Suprapubic skin (tissue), 4 donors: ENCODE results near the gene DAB2IP. TPM values are rescaled to one million over a fixed set of nuclear protein-coding genes. Genes with fewer than 3 reads are reported as not detected.

Experiments used
- DNase-seq, 2 donors: peaks; one replicate each; pipeline ENCODE4 v3.0.0-alpha.2; 2019; ENCODE audit warnings: low spot score in 2 of 2
- H3K27ac ChIP-seq: fragments of 200-600 bp; sonication (generic); one replicate; pipeline ENCODE4 v1.5.1; 2019
- H3K27me3 ChIP-seq: fragments of 200-600 bp; sonication (generic); one replicate; pipeline ENCODE4 v1.5.1; 2019
- H3K36me3 ChIP-seq: fragments of 200-600 bp; sonication (generic); one replicate; pipeline ENCODE4 v1.5.1; 2019
- H3K4me1 ChIP-seq: fragments of 200-600 bp; sonication (generic); one replicate; pipeline ENCODE4 v1.5.1; 2019
- H3K4me3 ChIP-seq: fragments of 200-600 bp; sonication (generic); one replicate; pipeline ENCODE4 v1.5.1; 2019; ENCODE audit warnings: mild to moderate bottlenecking
- H3K9me3 ChIP-seq: fragments of 200-600 bp; sonication (generic); one replicate; pipeline ENCODE4 v1.5.1; 2019
- CTCF ChIP-seq, 2 donors: fragments of 200-600 bp in 1 of 2; fragments of 450-650 bp in 1 of 2; sonication (generic) in 1 of 2; IDR thresholded peaks; one replicate each; pipeline ENCODE4 v1.5.1; 2016 to 2019; ENCODE audit warnings: antibody characterized with exemption in 2 of 2, mild to moderate bottlenecking in 1 of 2, moderate library complexity in 1 of 2
- EP300 ChIP-seq: sonication (generic); formaldehyde crosslinking; IDR thresholded peaks from one replicate; pipeline ENCODE4 v1.6.1; 2017; ENCODE audit warnings: antibody characterized with exemption
- POLR2A ChIP-seq, 2 donors: fragments of 450-650 bp; IDR thresholded peaks; one replicate each; pipeline ENCODE4 v1.6.1; 2017; ENCODE audit warnings: antibody characterized with exemption in 2 of 2, mild to moderate bottlenecking in 2 of 2, moderate library complexity in 2 of 2
- POLR2AphosphoS5 ChIP-seq, 3 donors: sonication (generic); formaldehyde crosslinking; IDR thresholded peaks; one replicate each; pipeline ENCODE4 v1.6.1; 2017; ENCODE audit warnings: antibody characterized with exemption in 3 of 3
- WGBS: methylation state at CpG from one replicate; pipeline ENCODE4 v1.1.5; 2018; 5-methylcytosine and 5-hydroxymethylcytosine counted together
- total RNA-seq, 4 donors: library from RNA; depleted of rRNA; stranded (reverse); fragments of >200 nt; gene quantifications; one replicate each; pipeline ENCODE4 v1.1.0, GENCODE V29; 2016

The DAB2IP gene
- total RNA-seq, 4 donors from 2014 or later: 47.6 to 55.6 (median 50.3) TPM

- Histone ChIP-seq H3K36me3 (no peaks in the 10 kb centered on the region), H3K27ac (peak overlapping the region; percentile 85), H3K4me1 (peaks cover 61% of the 10 kb centered on the region), H3K4me3 (peak overlapping the region; percentile 51), H3K9me3 (no peaks in the 10 kb centered on the region), H3K27me3 (no peaks in the 10 kb centered on the region)
- DNase-seq: no peak
- TF ChIP-seq CTCF (IDR thresholded peaks at IDR 0.05) (peak in 1 of 2 donors; percentile 21), POLR2A (IDR thresholded peaks at IDR 0.05) (no peak), POLR2AphosphoS5 (IDR thresholded peaks at IDR 0.05) (no peak), EP300 (no peak)
- 52% methylated on average over 9 of the region's 9 CpGs for WGBS
Observed at GRCh38 chr9:121735065-121735792, 83.8 kb downstream of the DAB2IP start.

DNA sequence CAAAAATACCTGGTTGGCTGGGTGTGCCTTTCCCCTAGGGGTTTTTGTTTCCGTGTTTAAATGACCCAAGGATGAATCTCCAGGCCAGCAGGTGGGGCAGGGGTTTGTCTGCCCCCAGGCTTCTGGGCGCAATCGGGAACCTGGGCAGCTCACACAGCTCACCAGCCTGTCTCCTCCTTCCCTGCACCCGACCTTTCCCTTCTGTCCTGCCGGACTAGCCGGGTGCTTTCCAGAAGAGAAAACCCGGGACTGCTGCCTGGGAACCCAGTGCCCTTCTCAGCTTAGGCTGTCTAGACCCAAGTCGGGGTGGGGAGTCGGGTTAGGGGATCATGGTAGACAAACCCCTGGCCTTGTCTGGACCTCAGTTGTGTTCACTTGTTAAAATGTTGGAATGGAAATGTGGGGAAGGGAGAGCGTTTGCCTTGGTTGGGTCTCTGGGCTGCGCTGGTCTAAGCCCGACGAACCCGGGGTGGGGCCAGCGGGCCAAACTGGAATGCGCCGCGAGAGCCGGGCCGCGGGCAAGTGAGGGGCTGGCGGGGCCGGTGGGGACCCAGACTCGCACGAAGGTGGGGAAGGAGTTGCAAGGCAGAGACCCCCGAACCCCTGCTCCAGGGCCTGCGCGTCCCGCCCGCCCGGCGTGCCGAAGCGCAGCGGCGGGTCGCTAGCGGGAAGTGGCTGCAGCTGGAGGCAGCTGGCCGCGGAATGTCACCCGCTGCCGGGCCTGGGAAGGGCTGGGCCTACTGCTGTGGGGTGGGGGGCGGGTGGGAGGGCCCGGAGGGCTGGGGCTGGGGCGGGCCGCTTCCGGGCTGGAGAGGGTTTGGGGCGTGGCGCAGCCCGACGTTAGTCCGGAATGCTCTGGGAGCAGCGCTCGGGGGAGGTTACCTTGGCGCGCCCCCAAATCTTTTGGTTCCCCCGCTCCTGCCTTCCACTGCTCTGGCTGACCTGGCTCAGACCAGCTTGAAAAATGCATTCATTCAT, 84.6 kb downstream of the DAB2IP start:
- Histone ChIP-seq H3K4me1 (peaks cover 66% of the 10 kb centered on the region), H3K27ac (peak overlapping the region; percentile 85), H3K4me3 (peak overlapping the region; percentile 51), H3K9me3 (no peaks in the 10 kb centered on the region), H3K36me3 (no peaks in the 10 kb centered on the region), H3K27me3 (no peaks in the 10 kb centered on the region)
- TF ChIP-seq POLR2AphosphoS5 (IDR thresholded peaks at IDR 0.05) (no peak), EP300 (no peak), CTCF (IDR thresholded peaks at IDR 0.05) (no peak), POLR2A (IDR thresholded peaks at IDR 0.05) (peak in 1 of 2 donors; percentile 15)
- DNase-seq: peak; percentile 88 to 92
- 7% methylated on average over 4 of the region's 57 CpGs for WGBS

DNA sequence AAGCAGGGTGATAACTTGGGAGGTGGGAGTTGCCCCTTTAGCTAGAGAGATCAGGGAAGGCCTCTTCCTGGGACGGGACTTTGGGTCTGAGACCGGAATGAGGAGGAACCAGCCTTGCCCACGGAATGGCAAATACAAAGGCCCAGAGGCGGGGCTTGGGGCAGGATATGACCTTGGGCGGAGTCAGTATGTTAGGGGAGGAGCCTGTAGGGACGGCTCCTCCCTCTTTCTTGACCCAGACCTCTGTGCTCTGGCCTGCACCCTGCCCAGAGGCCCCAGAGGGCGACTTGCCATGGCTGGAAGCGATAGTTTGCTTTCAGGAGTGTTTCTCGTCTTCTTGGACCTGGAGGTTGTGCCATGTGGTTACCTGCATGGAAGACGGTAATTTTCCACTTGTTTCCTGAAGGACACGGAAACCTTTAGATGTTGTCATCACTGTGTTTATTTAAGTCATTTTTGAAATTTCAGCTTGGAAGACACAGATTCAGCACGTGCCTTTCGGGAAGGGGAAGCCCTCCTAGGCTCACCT, 85.6 kb downstream of the DAB2IP start:
- WGBS: 66% methylated on average over 13 of the region's 13 CpGs
- H3K36me3 ChIP-seq: no peaks in the 10 kb centered on the region
- H3K4me3 ChIP-seq: peak overlapping the region; percentile 51
- H3K9me3 ChIP-seq: no peaks in the 10 kb centered on the region
- TF ChIP-seq POLR2A (IDR thresholded peaks at IDR 0.05) (no peak), POLR2AphosphoS5 (IDR thresholded peaks at IDR 0.05) (no peak), EP300 (no peak), CTCF (IDR thresholded peaks at IDR 0.05) (no peak)
- H3K27me3 ChIP-seq: no peaks in the 10 kb centered on the region
- peak overlapping the region; percentile 85 for H3K27ac ChIP-seq
- no peak for DNase-seq
- H3K4me1 ChIP-seq: peaks cover 69% of the 10 kb centered on the region

DNA sequence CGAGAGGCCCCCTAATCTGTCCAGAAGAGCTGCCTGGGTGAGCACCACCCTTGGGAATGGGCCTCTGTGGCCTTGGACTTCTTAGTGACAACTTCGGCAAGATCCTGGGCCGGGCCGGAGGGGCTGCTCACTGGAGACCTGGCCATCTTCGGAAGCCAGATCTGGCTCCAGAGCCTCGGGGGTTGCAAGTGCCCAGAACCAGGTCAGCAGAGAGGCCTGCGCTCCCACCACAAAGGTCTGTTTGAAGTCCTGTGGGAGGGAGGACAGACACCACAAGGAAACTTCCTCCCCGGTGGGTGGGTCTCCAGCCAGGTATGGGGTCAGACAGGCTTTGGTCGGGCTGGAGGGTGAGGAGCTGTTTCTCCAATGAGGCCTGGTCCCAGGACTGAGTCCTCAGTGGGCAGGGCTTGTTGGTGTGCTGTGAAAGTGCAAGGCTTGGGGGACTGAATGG, 86.1 kb downstream of the DAB2IP start:
- H3K9me3 ChIP-seq: no peaks in the 10 kb centered on the region
- H3K4me3 ChIP-seq: peak overlapping the region; percentile 15
- no peak for TF ChIP-seq EP300
- no peak for TF ChIP-seq POLR2A (IDR thresholded peaks at IDR 0.05)
- no peak for TF ChIP-seq CTCF (IDR thresholded peaks at IDR 0.05)
- no peak for TF ChIP-seq POLR2AphosphoS5 (IDR thresholded peaks at IDR 0.05)
- WGBS: 89% methylated on average over 5 of the region's 9 CpGs
- peak overlapping the region; percentile 85 for H3K27ac ChIP-seq
- no peak for DNase-seq
- no peaks in the 10 kb centered on the region for H3K27me3 ChIP-seq
- H3K36me3 ChIP-seq: no peaks in the 10 kb centered on the region
- peaks cover 68% of the 10 kb centered on the region for H3K4me1 ChIP-seq
